Uterus (tissue), 2 donors: ENCODE data around the gene IL17D.
"Not testable (repeated sequence)": the region's sequence is repeated elsewhere in the genome, so short reads cannot be mapped to it uniquely, and the experiment has no call there.

Experiments used
- CTCF ChIP-seq, 4 experiments: fragments of 200-600 bp in 2 of 4; fragments of 450-650 bp in 2 of 4; sonication (generic) in 2 of 4; IDR thresholded peaks; one replicate each; pipeline ENCODE4 v1.5.1; 2016 to 2019; ENCODE audit warnings: antibody characterized with exemption in 4 of 4, mild to moderate bottlenecking in 2 of 4, moderate library complexity in 1 of 4
- POLR2A ChIP-seq, 2 donors: fragments of 450-650 bp; IDR thresholded peaks; one replicate each; pipeline ENCODE4 v1.6.1; 2016; ENCODE audit warnings: antibody characterized with exemption in 2 of 2, mild to moderate bottlenecking in 1 of 2, moderate library complexity in 1 of 2

- TF ChIP-seq CTCF, POLR2A (IDR thresholded peaks at IDR 0.05): not testable (repeated sequence)
Observed at GRCh38 chr13:20743830-20744404, 40.4 kb downstream of the IL17D start.
